ENCODE results near the gene TPRG1L. TPM values are rescaled to one million over a fixed set of nuclear protein-coding genes. Genes with fewer than 3 reads are reported as not detected.

The TPRG1L gene
- total and polyA plus RNA-seq, 10 of the 15 experiments (the other 5 are each of a cell fraction or from before 2014, with no cell fraction given), result 1.5 to 16.5 (median 8.0) TPM

- TF ChIP-seq IRF3 (IDR thresholded peaks at IDR 0.05), result no peak
- TF ChIP-seq HDAC2 (IDR thresholded peaks at IDR 0.05), result no peak
- TF ChIP-seq IKZF2 (IDR thresholded peaks at IDR 0.05), result peak; percentile 68 to 69
- TF ChIP-seq RB1 (IDR thresholded peaks at IDR 0.05; ENCODE audit: borderline replicate concordance), result no peak
- TF ChIP-seq ATF2 (IDR thresholded peaks at IDR 0.05; ENCODE audit: low read length), result no peak
- TF ChIP-seq CBX3 (IDR thresholded peaks at IDR 0.05; ENCODE audit: borderline replicate concordance, low read depth), result no peak
- TF ChIP-seq NFIC (IDR thresholded peaks at IDR 0.05; ENCODE audit: low read depth, low read length), result no peak
- no peak for TF ChIP-seq NFYB (IDR thresholded peaks at IDR 0.05; ENCODE audit: insufficient read depth, low read depth, low read length)
- no peak for TF ChIP-seq BCLAF1 (IDR thresholded peaks at IDR 0.05)
- TF ChIP-seq CUX1 (IDR thresholded peaks at IDR 0.05; ENCODE audit: insufficient replicate concordance, low read depth, low read length), result no peak
- TF ChIP-seq EP300 (IDR thresholded peaks at IDR 0.05; ENCODE audit: borderline replicate concordance in 1 of 2, control insufficient read depth in 1 of 2, low read depth in 2 of 2, low read length in 2 of 2), result peak in 1 of 2 experiments; percentile 19; a peak in 1 of 4 replicates
- TF ChIP-seq YBX1 (IDR thresholded peaks at IDR 0.05), result no peak
- TF ChIP-seq KDM1A (IDR thresholded peaks at IDR 0.05; ENCODE audit: borderline replicate concordance), result no peak
- no peak for TF ChIP-seq ZZZ3 (IDR thresholded peaks at IDR 0.05; ENCODE audit: control insufficient read depth, insufficient read length, low read depth)
- TF ChIP-seq CHD2 (IDR thresholded peaks at IDR 0.05; ENCODE audit: borderline replicate concordance, low read depth, low read length), result peak; percentile 42; the same call in 1 of the 2 replicates
- peak; percentile 55 for TF ChIP-seq YY1 (IDR thresholded peaks at IDR 0.05; ENCODE audit: low read depth, low read length)
- TF ChIP-seq JUND (IDR thresholded peaks at IDR 0.05; ENCODE audit: low read depth, low read length), result no peak
- peak; percentile 38; the same call in 1 of the 2 replicates for TF ChIP-seq HDGF (IDR thresholded peaks at IDR 0.05)
- TF ChIP-seq TARDBP (IDR thresholded peaks at IDR 0.05; ENCODE audit: borderline replicate concordance), result no peak
Measured at GRCh38 chr1:3674100-3675094, 49.6 kb downstream of the TPRG1L start (continued).

Data from GM12878 (cell line).